ENCODE data around the gene SIDT2. TPM values are rescaled to one million over a fixed set of nuclear protein-coding genes. Genes with fewer than 3 reads are reported as not detected.
"Not testable (repeated sequence)": the region's sequence is repeated elsewhere in the genome, so short reads cannot be mapped to it uniquely, and the experiment has no call there.

The SIDT2 gene
- total RNA-seq, 1 experiment from 2014 or later, result 10.7 TPM

DNA sequence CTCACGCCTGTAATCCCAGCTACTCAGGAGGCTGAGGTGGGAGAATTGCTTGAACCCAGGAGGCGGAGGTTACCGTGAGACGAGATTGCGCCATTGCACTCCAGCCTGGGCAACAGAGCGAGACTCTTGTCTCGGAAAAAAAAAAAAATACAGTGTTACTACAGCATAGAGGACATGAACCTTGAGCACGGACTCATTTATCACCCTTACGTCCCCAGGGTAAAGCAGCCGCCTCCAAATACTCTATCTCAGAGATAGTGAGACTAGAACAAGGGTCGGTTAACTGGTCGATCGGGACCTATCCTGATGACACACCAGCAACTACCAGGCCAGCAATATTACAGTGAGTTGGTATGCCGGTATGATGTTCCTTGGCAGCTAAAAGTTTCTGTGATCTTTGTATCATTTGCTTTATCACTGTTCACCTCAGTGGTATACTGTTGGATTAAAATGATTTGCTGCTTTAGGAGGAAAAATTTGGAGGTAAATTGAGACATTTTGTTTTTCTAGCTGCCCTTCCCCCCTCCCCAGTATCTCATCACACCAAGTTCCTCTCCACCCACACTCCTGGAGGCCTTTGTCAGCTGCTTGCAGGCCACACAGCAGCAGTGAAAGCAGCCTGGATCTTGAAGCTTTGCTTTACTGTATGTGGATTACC is 7.0 kb upstream of the SIDT2 start:
- no peak for DNase-seq (ENCODE audit: extremely low read depth, low read depth)

DNA sequence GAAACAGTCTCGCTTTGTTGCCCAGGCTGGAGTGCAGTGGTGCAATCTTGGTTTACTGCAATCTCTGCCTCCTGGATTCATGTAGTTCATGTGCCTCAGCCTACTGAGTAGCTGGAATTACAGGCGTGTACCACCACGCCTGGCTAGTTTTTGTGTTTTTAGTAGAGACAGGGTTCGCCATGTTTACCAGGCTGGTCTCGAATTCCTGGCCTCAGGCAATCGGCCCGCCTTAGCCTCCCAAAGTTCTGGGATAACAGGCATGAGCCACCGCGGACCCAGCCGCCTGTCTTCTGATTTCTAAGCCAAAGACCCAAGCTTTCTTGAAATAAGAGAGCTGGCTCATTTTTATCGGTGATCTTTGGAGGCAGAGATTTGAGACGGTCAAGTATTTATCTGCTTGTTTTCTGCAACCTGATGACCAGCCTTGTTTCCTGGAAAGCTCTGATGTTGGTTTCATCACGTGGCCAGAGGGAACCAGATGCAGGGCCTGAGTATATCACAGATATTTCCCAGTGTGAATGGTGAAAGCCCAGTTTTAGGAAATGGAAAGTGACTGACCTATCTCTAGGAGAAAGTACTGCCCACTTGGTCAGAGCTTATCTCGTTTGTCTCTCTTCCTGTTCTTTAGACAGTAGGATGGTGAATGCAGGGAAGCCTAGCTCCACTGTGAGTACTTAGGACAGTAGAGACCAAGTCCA is 5.7 kb upstream of the SIDT2 start:
- no peak for DNase-seq (ENCODE audit: extremely low read depth, low read depth)

DNA sequence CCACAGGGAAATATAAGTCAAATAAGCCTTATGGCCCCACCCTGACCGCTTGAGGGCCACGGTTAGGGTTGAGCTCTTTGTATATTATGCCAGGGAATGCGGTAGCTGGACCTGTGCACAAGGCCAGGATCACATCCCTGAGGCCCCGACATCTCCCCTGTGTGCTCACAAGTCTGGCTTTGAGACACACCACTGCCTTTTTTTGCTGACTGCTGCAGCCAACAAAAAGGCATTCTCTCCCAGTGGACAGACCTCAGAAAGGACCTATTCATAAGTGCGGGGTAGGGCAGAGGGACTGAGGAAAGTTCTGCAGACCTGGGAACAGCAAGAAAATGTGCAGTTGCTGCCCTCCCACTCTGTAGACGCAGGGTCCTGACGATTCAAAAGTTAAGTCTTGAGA is 3.4 kb upstream of the SIDT2 start:
- no peak for DNase-seq (ENCODE audit: extremely low read depth, low read depth)

DNA sequence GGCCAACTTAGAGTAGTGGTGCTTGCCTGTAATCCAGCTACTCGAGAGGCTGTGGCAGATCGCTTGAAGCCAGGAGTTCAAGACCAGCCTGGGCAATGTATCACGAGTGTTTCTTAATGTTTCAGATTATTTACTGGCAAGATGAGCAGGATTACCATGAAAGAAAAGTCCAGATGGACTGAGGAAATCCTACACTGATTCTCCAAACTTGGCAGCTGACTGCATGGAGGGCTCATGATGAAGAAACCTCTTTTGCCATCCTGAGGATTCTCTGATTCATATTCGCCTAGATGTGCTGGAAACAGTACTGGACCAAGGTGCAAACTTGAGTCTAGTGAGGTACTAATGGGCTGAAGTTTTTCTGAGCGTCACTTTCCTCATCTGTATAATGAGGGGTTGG is 2.8 kb upstream of the SIDT2 start:
- DNase-seq (ENCODE audit: extremely low read depth, low read depth), result no peak

DNA sequence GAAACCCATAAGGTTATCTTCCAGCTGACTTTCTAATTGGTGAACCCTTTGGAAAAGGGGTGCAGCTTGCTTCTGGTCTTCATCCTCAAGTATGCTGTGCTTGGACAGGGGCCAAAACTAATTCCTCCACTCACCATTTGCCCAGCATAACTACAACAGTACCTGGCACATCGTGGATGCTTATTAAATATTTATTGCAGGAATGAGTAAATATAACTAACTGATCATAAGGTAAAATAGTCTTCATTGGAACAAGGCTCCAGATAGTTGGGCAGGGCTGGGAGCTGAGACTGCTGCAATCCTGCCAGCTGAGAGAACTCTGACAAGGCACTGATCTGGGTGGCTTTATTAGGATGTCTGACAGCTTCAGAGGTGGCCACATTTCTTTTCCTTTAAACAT is 2.4 kb upstream of the SIDT2 start:
- DNase-seq (ENCODE audit: extremely low read depth, low read depth), result no peak

DNA sequence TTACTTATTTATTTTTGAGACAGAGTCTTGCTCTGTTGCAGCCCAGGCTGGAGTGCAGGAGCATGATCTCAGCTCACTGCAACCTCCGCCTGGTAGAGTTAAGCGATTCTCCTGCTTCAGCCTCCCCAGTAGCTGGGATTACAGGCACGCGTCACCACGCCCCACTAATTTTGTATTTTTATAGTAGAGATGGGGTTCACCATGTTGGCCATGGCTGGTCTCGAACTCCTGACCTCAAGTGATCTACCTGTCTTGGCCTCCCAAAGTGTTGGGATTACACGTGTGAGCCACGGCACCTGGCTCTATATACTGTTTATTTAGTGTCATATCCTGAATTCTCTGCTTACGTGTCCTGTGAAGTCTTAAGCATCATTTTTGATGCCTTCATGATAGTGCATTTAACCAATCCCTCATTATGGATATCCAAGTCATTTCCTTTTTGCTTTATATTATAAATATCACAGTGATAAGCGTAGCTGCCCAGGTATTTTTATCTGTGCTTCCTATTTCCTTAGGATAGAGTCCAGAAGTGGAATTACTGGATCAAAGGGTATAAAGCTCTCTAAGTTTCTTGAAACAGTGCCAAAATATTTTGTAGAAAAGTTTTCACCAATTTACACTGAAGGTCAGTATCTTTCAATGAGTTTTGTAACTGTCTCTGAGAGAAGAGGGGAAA is 871 bp upstream of the SIDT2 start:
- DNase-seq (ENCODE audit: extremely low read depth, low read depth), result no peak

DNA sequence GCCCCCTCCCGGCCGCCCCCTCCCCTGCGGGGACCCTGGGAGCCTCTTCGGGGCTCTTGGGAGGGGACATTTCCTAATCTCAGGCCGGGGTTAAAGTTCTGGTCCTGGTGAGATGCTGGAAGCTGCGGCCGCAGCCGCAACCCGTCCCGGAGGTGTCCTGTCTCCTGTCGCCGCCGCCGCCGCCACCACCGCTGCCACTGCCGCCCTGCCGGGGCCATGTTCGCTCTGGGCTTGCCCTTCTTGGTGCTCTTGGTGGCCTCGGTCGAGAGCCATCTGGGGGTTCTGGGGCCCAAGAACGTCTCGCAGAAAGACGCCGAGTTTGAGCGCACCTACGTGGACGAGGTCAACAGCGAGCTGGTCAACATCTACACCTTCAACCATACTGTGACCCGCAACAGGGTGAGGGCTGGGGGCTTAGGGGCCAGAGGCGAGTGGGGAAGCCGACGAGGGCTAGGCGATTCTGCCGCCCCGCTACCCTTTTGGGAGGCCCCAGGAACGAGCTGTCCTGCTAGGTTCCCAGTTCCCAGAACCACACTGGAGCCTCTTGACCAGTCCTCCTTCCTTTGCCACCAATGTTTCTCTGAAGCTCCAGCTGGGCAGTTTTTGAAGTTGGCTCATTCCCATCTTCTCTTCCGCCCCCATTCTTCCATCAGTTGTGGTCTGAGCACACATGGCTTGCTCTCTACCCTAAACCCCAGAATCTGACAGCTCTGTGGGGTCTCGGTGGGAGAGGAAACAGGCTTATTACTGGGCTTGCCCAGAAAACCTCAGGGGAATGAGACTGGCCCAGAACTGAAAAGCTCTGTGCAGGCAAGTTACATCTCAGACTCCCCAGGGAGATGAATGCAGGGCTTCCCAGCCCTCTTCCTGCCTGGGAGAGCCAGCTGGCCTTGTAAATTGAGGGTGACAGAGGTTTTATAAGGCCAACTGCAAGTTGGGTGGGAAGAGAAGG is 781 bp downstream of the SIDT2 start:
- DNase-seq (ENCODE audit: extremely low read depth, low read depth), result no peak

DNA sequence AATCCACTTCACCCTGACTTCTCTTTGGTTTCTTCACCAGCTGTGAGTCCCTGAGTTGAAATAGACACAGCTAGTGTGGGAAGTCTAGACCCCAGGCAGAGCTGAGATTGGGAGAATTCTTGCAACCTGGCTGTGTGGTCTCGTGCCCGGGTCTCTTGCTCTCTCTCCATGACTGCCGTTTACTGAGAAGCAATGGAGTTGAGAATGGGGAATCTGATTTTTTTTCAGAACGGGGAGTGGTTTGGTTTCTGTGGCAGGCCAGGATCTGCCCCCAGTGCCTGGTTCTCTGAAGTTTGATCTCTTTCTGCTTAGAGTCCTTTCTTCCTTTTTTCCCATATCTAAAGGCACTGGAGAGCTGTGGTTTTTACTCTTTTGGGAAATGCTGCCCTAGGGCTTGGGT is 1.5 kb downstream of the SIDT2 start:
- DNase-seq (ENCODE audit: extremely low read depth, low read depth), result no peak

DNA sequence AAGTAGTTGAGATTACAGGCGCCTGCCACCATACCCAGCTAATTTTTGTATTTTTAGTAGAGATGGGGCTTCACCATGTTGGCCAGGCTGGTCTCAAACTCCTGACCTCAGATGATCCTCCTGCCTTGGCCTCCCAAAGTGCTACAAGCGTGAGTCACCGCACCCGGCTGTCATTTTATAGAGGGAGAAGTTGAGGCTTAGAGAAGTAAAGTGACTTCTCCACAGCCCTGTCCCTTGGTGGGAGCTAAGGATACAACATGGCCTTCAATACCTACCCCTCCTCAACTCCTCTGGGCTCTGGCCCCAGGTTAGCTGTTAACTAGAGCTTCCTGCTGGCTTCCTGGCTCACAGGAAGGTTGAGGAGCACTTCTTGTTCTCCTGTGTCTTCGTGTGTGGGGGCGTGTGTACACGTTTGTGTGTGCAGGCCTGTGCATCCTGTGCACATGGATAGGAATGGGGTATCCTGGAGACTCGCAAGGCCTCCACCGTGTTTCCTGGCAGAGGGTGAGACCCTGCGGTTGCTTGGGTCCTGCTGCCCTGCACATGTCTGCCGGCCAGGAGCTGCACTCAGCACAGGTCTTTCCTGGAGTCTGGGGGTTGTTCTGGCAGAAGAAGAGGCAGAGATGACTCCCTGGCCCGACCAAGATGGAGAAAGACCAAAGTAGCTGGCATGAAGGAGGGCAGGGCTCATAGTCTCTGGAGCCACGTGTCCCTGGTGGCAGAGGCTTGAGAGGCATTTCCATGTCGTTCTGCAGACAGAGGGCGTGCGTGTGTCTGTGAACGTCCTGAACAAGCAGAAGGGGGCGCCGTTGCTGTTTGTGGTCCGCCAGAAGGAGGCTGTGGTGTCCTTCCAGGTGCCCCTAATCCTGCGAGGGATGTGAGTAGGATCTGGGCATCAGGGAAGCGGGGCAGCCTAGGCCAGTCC is 2.4 kb downstream of the SIDT2 start:
- DNase-seq (ENCODE audit: extremely low read depth, low read depth), result peak; percentile 38

DNA sequence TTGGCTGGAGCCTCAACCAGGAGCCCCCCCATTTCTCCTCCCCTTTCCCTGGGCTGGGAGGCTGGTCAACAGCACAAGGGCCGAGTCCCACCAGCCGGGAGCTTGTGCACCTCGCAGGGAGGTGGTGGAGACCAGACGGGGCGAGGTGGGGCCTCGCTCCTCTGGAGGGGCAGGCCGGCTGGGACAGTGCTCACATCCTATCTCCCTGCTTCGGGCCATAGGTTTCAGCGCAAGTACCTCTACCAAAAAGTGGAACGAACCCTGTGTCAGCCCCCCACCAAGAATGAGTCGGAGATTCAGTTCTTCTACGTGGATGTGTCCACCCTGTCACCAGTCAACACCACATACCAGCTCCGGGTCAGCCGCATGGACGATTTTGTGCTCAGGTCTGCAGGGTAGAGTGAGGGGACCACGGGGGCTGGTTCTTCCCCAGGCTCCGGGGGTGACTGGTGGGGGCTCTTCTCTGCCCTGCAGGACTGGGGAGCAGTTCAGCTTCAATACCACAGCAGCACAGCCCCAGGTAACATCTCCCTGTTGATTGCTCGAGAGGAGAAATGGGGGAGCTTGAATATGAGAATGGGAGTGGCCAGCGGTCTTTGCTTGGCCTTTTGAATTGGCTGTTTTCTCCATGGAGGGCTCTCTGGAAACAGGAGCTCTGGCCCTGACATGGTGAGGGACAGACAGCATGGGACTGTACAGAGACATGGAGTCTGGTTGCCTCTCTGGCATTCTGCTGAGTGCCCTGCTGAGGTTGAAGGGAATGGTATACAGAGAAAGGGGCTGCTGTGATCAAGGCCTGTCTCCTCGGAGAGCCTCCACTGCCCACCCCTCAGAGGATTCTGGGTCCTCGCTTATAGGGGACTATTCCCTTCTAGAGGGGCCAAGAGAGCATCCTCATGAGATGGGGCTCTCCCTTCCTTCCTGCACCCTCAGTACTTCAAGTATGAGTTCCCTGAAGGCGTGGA is 3.3 kb downstream of the SIDT2 start:
- DNase-seq (ENCODE audit: extremely low read depth, low read depth), result no peak

DNA sequence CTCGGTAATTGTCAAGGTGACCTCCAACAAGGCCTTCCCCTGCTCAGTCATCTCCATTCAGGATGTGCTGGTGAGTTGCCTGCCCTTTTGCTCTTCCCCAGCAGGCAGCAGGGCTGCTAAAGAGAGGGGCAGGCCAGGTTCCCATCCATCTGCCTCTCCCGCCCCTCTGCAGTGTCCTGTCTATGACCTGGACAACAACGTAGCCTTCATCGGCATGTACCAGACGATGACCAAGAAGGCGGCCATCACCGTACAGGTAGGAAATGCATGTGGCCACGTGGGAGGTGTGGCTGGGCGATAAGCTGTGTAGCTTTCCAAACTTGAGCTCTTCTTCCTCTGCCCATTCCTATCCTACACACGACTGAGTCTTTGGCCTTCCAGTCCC is 4.0 kb downstream of the SIDT2 start:
- no peak for DNase-seq (ENCODE audit: extremely low read depth, low read depth)

DNA sequence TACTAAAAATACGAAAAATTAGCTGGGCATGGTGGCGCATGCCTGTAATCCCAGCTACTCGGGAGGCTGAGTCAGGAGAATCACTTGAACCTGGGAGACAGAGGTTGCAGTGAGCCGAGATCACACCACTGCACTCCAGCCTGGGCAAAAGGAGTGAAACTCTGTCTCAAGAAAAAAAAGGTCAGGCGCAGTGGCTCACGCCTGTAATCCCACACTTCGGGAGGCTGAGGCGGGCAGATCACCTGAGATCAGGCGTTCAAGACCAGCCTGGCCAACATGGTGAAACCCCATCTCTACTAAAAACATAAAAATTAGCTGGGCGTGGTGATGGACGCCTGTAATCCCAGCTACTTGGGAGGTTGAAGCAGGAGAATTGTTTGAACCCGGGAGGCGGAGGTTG is 4.6 kb downstream of the SIDT2 start:
- not testable (repeated sequence) for DNase-seq (ENCODE audit: extremely low read depth, low read depth)

DNA sequence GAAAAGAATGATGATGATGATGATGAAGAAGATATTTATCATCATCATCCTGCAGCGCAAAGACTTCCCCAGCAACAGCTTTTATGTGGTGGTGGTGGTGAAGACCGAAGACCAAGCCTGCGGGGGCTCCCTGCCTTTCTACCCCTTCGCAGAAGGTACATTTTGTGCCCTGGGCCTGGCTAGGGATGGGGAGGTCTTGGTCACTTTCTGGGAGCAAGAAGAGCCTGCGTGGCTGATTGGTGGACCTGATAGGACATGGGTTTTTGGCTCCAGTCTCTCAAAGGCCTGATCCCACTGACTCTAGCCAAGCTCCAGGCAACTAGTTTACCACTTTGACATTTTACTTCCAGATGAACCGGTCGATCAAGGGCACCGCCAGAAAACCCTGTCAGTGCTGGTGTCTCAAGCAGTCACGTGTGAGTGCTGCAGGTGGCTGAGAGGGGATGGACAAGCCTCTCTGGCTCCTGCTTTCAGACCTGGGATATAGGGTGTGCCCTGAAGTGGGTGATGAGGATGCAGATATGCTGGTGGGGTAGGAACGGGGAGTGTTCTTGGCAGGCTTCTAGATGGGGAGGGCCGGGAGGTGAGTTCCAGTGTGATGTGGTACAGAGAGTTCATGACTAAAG is 5.3 kb downstream of the SIDT2 start:
- DNase-seq (ENCODE audit: extremely low read depth, low read depth), result no peak

DNA sequence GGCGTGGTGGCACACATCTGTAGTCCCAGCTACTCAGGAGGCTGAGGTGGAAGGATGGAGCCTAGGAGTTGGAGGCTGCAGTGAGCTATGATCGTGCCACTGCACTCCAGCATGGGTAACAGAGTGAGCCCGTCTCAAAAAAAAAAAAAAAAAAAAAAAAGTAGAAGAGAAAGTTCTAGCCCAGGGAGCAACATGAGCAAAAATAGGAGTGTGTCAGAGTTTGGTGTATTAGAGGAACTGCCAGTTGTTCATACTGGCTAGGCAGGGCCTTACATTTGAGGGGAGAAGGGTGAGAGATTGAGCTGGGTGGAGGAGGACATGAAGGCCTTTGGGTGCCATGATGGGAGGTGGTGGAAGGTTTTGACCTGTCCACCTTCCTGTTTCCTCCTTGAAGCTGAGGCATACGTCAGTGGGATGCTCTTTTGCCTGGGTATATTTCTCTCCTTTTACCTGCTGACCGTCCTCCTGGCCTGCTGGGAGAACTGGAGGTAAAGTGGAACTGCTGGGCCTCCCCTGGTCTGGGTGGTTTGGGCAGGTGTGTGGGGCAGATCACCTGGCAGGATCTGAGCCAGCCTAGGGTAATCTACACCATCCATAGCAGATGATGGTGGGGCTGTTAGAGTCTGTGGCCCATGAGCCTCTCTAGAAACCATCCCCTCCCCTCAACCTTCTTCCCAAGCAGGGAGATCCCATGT is 7.3 kb downstream of the SIDT2 start:
- DNase-seq (ENCODE audit: extremely low read depth, low read depth), result no peak

DNA sequence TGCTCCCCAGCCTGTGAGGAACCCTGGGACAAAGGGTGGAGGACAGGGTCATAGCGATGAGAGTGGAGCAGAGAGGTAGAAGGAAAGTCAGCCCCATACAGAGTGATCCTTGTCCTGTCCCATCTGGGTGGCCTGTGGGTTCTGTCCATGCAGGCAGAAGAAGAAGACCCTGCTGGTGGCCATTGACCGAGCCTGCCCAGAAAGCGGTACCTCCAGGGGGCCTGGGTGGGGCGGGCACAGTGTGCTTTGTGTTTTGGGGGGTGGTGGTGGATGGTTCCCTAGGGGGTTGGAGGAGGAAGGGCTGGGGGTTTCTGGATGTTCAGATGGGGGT is 7.9 kb downstream of the SIDT2 start:
- no peak for DNase-seq (ENCODE audit: extremely low read depth, low read depth)

DNA sequence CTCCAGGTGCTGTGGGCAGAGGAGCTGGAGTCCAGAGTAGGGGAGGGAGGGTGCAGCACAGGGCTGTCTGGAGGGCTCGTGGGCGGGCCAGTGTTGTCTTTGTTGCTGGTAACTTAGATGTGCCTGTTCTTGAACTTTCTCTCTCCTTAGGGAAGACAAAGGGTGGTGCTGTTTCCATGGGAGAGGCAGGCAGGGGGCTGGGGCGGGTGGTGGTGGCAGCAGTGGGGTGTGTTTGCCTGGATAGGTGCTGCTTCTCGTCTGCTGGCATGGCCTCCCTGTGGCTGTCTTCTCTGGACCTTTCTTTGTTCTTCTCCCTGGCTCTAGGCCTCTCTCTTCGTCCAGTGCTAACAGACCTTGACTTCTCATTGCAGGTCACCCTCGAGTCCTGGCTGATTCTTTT is 8.5 kb downstream of the SIDT2 start:
- no peak for DNase-seq (ENCODE audit: extremely low read depth, low read depth)

DNA sequence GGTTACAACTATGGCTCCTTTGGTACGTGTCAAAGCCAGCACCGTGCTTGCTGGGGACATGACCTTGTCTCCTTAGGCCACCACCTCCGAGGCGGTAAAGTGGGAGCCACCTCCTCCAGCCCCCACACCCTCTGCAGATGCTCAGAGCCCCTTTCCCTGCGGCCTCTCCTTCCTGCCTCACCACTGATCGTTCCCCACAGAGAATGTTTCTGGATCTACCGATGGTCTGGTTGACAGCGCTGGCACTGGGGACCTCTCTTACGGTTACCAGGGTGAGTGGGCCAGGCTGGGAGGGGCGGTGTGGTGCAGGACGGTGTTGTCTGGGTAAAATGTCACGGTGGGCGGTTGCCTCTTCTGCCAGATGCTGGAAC is 8.9 kb downstream of the SIDT2 start:
- no peak for DNase-seq (ENCODE audit: extremely low read depth, low read depth)
